DMS114 treated with DMSO at 0.1 percent for 48 hours (cell line): ENCODE results near the gene ATP6V0E2.
"Not testable (repeated sequence)": the region's sequence is repeated elsewhere in the genome, so short reads cannot be mapped to it uniquely, and the experiment has no call there.

Experiments
- DNase-seq: peaks from one replicate; lab custom pipeline; 2025; ENCODE audit not compliant: unreplicated experiment; lab: John Stamatoyannopoulos, UW

ATP6V0E2 gene

DNA sequence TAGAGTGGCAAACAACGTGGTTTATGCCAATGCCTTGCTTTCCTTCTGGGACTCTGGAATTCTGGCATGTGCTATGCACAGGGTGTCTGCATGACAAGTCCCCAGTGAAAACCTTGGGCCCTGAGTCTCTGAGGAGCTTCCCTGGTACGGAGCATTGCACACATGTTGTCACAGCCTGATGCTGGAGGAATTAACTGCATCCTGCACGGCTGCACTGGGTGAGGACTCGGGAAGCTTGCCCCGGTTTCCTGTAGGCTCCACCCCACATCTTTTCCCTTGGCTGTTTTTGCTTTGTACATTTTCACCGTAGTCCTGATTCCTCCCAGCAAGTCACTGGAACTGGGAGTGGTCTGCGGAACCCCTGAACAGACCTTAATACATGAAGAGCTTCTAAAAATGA lies 52.6 kb downstream of the ATP6V0E2 start:
- not testable (repeated sequence) for DNase-seq
